SH-SY5Y (cell line): ENCODE data around the gene DRP2.

ENCODE experiments used
- GATA2 ChIP-seq: IDR thresholded peaks from 2 replicates; pipeline ENCODE4 v1.6.1; 2011; ENCODE audit warnings: mild to moderate bottlenecking, low read depth, low read length
- GATA3 ChIP-seq: IDR thresholded peaks from 2 replicates; pipeline ENCODE4 v1.6.1; 2011; ENCODE audit warnings: low read depth, mild to moderate bottlenecking, low read length, moderate library complexity

DRP2 gene

DNA sequence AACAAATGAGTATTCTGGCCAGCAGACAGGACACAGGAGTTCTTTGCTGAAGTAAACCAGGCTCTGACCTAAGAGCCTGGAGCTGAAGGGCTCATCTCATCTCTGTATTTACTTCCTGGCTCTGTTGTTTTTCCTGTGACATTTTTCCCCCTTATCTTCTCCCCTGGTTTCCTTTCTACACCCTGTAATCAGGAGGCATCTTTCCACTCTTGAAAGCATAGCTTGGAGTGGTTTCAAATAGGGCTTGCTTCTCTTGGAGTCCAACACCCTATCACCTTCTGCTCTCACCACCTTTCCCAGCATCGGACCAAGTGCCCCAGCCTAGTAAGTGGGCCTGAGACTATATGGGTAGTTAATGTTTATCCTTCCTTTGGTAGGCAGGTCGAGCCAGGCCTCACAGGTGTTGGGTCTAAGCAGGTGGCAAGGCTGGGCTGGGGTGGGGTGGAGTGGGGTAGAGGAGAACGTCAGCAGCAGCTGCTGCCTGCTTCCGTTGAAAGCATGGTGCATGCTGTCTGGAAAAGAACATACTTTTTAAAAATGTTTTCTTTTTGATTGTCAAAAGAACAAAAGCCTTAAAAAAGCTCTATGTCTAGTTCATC lies 1.2 kb downstream of the DRP2 start:
- TF ChIP-seq GATA2 (0 out of 2 replicates have a peak, but pooled peaks have one; percentile 8), GATA3 (no peak)

DNA sequence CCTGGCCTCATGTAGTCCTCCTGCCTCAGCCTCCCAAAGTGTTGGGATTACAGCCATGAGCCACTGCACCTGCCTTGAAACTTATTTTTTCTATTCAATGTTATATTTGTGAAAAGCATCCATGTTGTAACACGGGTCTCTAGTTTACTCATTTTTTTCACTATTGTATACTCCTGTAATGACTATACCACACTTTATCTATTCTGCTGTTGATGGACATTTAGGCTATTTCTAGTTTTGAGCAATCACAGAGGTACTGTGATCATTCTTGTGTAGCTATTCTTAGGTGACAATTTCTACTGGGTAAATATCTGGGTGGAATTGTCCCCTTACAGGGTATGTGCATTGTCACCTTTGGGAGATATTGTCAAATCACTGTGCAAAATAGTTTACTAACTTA lies 3.6 kb downstream of the DRP2 start:
- TF ChIP-seq GATA2 (no peak), GATA3 (no peak)

DNA sequence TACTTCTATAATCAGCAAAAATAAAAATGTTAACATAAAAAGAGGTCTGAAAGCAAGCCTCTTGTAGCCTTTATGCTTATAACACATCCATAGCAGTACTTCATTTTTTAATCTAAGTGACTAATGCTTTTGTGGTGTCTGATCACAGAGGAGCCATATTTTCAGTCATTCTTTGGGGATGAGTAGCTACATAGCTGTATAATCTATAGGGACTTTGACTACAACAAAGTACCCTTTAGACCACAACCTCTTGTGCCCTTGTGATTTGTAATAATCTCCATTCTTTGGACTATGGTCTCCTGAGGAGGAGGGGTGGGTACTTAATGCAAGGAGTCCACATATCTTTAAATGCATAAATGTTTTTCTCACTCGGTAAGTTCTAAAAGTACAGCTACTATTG lies 9.6 kb downstream of the DRP2 start:
- TF ChIP-seq GATA2 = no peak
- TF ChIP-seq GATA3 = no peak

DNA sequence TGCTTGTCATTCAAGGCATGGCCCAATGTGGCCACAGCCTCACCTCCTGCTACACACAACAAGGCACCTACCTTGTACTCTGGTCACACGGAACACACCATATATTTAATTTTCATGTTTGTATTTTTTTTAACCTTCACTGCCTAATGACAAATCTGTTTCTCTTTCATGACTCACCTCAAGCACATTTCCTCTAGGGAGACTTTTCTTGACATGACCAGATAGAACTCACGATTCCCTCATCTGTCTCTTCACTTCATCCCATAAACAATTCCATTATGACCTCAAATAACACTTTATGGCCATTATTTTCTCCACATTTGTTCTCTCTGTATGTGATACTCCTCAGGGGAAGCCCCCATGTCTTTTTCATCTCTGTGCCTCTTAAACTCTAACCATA lies 11.1 kb downstream of the DRP2 start:
- no peak for TF ChIP-seq GATA2
- TF ChIP-seq GATA3 = no peak

DNA sequence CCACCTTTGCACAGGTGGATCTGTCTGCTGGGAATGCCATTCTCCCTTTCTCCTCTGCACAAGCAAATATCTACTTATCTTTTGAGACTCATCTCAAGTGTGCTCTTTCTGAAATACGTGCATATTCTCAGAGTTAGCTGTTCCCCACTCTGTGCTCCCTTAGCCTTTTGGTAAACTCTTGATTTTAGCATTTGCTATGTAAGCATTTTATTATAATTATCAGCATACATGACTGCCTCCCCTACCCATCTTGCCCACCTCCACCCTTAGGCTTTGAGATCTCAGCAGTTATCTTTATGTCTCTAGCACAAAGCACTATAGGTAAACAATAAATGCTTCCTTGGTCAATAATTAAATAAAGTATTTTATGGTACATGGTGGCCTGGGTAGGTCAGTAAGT lies 11.5 kb downstream of the DRP2 start:
- TF ChIP-seq GATA3 (no peak), GATA2 (no peak)

DNA sequence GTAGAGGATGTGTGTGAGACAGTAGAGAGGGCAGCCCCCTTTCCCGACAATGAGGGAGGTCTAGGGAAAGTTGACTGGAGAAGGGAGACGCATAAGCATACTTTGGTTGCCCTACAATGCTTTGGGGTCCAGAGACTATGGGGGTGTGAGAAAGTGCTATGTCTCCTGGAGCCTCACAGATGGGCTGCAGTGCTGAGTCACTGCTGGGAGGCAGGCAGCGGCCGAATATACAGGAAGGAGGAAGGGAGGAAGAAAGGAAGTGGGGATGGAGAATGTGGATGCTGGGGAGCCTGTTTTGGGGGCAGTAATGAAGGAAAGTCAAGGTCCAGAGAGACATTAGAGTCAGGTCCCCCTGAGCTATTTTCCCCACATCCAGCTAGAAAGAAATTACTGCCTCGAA lies 12.7 kb downstream of the DRP2 start:
- TF ChIP-seq GATA3 (no peak), GATA2 (no peak)

DNA sequence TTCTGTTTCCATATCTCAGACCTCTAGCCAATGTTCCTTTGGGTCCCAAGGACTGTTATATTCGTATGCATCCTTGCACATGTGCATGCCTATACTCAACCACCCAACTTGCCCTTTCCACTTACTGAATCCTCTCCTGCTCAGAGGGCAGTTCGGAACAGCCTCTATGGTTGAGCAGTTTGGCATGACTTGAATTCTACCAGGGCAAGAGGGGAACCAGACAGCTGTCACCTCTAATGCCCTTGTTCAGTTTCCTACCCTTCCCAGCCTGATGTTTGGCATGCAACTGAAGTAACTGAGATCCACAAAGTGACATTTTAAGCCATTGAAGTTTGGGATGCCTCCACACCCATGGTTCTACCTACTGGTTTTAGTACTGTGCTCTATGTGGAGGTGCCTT lies 17.5 kb downstream of the DRP2 start:
- no peak for TF ChIP-seq GATA3
- no peak for TF ChIP-seq GATA2

DNA sequence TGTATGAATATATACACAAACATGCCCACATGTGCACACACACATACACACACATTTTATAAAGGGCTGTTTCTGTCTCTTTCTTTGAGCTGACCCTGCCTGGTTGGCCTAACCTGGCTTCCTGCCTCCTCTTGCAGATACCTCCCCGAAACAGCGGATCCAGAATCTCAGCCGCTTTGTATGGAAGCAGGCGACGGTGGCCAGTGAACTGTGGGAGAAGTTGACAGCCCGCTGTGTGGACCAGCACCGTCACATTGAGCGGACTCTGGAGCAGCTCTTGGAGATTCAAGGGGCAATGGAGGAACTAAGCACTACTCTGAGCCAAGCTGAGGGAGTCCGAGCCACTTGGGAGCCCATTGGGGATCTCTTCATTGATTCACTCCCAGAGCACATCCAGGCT lies 21.9 kb downstream of the DRP2 start:
- TF ChIP-seq GATA2 (no peak), GATA3 (no peak)

DNA sequence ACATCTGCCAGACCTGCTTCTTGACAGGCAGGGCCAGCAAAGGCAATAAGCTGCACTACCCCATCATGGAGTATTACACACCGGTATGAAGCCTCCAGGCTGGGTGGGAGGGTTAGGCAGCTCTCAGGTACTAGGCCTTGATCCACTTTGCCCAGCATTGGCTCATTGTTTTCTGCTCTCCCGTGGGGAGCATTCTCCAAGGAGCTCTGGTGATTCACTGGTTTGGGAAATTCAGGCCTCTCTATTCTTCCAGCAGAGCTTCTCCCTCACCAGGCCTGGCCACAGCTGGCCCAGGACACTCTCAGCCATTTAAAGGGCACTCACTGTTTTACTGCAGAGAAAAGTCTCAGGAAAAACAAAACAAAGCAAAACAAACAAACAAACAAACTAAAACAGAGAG lies 33.0 kb downstream of the DRP2 start:
- TF ChIP-seq GATA3 (no peak), GATA2 (no peak)

DNA sequence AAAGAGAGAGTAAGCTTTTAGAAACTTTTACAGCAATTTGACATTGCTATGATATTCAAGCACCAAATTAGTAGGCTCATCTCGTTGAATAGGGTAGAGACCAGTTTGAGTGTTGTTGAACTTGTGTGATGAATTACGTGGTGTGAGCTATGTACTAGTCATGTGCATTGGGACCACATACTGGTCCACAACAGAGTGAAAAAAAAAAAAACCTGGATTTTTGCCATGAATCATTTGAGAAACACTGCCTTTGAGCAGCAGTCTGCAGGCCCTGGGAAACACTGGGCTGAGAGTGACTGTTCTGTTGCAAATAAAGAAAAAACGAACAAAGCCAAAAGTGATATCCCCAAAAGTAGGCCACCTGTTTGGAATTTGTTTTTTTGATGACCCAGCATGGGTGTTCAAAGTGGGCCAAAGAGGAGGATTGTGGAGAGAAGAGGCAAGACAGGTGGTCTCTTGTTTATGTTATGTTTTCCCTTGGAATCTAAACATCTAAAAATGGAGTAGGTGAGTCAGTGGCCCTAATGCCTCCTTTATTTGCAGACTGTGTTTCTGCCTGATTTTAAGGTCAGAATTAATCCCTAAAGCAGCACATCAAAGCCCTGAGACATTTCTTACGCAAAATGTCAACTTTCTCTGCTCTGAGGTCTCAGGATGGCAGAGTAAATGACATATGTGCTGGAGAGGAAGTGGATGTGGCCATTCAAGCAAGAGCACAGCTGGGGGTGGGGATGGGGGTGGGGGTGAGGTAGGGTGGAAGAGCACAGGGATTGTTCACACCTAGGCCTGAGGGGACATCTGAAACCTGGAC lies 38.1 kb downstream of the DRP2 start:
- TF ChIP-seq GATA2 (no peak), GATA3 (no peak)

DNA sequence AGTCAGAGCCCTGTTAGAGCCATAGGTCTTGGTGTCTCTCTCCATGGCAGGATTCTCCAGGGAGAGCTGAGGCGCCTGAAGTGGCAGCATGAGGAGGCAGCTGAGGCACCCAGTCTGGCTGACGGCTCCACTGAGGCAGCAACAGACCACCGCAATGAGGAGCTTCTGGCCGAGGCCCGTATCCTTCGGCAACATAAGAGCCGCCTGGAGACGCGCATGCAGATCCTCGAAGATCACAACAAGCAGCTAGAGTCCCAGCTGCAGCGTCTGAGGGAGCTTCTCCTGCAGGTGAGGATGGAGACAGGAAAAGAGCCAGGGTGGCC lies 38.6 kb downstream of the DRP2 start:
- TF ChIP-seq GATA3 = no peak
- no peak for TF ChIP-seq GATA2

DNA sequence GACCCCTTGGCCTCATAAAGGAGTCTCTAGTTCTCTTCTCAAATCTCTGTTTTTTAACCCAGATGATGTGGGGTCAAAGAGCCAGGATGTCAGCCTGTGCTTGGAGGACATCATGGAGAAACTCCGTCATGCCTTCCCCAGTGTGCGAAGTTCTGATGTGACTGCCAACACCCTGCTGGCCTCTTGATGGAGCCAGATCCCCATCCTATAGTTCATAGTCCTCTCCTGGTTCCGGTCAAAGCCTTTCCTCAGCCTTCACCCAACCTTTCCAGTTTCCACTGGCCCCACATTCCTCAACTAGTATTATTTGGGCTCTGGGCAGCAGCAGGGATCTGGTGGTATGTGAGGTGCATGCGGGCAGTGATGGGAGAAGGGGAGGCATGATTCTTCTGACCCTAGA lies 40.8 kb downstream of the DRP2 start:
- TF ChIP-seq GATA2 (no peak), GATA3 (no peak)

DNA sequence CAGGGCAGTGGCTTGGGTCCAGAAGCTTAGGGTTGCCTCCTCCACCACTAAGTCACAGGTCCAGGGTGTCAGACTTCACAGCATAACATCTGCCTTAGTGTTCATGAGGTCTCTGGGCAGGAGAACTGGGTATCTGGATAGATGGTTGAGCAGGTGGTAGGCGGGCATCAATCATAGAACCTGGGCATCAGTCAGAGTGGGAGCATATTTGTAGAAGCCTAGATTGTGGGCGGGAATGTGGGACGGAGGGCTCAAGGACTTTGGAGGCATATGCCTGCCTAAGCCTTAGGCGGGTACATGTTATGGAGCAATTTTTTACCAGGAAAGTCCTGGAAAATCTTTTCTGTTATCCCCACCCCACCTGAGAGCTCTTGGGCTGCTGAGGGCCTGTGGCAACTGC lies 43.0 kb downstream of the DRP2 start:
- TF ChIP-seq GATA2 = no peak
- no peak for TF ChIP-seq GATA3

DNA sequence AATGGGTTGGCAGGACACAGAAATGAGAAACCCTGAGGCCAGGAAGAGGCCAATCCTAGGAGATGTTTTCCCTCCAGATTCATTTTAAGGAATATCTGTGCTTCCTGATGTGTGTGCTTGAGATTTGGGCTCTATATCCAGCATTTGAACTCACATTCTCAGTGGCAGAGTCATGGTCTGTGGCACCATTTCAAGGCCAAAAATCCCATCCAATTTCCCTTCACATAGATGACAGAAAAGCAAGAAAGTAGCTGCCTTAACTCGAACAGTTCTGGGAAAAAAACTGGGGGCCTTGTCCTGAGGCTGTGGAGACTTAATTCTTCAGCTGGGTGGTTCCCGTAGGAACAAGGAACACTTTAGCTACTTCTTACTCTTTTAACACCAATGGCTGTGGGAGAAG lies 44.2 kb downstream of the DRP2 start:
- no peak for TF ChIP-seq GATA3
- TF ChIP-seq GATA2 = no peak

DNA sequence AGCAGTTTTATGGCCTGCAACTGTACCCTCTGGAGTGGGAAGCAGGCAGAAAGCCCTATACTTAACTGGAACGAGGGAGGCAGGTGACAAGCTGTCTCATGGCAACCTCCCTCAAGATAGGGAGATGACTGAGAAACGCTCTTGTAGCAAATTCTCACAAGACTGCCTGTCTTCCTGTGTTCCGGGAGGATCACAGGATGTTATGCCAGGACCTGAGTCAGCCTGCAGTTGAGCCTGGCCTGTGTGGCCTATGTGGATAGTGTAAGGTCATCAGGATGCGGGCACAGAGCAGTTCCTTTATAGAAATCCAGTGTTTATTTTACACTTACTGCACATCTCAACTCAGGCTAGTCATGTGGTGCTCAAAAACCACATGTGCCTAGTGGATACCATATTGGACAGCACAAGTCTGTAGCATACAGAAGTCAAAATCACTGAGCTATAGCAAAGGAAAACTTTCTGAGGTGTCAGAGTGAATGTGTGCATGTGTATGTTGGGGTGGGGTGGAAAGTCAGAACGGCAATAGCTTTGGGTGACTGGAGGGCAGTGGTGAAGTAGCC lies 46.4 kb downstream of the DRP2 start:
- TF ChIP-seq GATA2 = no peak
- TF ChIP-seq GATA3 = no peak

DNA sequence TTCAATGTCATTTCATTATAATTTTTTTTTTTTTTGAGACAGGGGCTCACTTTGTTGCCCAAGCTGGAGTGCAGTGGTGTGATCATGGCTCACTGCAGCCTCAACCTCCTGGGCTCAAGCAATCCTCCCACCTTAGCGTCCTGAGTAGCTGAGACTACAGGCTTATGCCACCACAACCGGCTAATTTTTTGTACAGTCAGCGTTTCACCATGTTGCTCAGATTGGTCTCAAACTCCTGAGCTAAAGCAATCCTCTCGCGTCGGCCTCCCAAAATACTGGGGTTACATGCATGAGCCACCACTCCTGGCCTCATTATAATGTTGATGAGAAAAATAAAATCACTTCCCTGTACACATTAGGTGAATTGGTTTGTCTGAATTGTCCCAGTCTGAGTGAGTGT lies 54.6 kb downstream of the DRP2 start:
- TF ChIP-seq GATA2 (no peak), GATA3 (no peak)
